ENCODE measurements around the gene TKFC.
A peak's percentile ranks its signal among the peaks of the same experiment; 100 is the strongest.

The TKFC gene, protein sequence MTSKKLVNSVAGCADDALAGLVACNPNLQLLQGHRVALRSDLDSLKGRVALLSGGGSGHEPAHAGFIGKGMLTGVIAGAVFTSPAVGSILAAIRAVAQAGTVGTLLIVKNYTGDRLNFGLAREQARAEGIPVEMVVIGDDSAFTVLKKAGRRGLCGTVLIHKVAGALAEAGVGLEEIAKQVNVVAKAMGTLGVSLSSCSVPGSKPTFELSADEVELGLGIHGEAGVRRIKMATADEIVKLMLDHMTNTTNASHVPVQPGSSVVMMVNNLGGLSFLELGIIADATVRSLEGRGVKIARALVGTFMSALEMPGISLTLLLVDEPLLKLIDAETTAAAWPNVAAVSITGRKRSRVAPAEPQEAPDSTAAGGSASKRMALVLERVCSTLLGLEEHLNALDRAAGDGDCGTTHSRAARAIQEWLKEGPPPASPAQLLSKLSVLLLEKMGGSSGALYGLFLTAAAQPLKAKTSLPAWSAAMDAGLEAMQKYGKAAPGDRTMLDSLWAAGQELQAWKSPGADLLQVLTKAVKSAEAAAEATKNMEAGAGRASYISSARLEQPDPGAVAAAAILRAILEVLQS

DNA sequence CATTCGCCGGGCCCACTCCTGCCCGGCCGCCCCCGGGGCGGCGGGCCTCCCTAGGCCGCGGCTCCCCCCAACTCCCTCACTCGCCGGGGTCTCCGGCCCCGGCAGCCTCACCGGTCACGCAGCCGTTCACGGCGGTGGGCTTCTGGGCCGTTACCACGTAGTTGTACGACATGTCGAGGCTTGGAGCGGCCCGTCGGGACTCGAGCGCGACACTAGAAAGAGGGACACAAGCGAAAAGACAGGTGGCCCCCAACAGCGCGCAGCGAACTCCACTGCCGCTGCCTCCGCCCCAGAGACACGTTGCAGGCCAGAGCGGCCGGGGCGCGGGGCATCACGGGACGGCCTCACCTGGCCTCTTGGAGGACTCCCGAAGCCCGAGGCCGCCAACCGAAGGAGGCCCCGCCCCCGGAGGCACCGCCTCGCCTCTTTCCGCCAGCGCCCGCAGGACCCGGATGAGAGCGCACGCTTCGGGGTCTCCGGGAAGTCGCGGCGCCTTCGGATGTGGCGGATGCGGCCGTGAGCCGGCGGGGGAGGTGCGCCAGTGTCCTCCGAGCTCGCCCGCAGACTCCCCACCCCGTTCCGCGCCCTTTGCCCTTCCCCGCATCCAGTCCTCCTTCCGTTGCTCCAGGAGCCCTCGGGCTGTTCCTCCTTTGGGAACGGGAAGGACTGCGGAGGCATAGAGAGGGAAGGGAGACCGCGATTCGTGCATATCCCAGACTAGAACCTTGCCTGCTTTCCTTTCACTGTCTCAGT is at the start of gene TKFC, which contains the start of gene DDB1:
TKFC (plus strand) TSS at position 432 of the 753 bp plus-strand sequence. CDS start 1,501 bp downstream, outside the sequence.
DDB1 (minus strand) TSS at position 309 of the 753 bp plus-strand sequence; CDS start at position 172, 137 bp downstream.
- H3K27ac ChIP-seq = peak within 1 kb of the TSS; percentile 68
- DNase-seq (ENCODE audit: low read depth, low spot score) = peak; percentile 43

DNA sequence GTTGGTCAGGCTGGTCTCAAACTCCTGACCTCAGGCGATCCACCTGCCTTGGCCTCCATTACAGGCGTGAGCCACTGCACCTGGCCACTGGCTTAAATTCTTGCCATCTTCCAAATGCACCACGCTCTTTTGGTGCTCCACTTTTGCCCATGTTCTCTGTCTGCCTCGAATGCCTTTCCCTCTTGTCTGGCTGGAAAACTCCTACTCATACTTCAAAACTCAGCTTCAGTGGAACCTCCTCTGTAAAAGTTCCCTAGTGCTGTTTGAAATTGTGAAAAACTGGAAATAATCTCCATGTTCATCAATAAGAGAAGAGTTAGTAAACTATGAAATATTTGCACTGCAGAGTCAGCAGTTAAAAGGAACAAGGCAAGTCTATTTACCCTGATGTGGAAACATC is 49.4 kb upstream of the TKFC start:
- no peak for DNase-seq (ENCODE audit: low read depth, low spot score)
- no peak overlapping the region for H3K27ac ChIP-seq

DNA sequence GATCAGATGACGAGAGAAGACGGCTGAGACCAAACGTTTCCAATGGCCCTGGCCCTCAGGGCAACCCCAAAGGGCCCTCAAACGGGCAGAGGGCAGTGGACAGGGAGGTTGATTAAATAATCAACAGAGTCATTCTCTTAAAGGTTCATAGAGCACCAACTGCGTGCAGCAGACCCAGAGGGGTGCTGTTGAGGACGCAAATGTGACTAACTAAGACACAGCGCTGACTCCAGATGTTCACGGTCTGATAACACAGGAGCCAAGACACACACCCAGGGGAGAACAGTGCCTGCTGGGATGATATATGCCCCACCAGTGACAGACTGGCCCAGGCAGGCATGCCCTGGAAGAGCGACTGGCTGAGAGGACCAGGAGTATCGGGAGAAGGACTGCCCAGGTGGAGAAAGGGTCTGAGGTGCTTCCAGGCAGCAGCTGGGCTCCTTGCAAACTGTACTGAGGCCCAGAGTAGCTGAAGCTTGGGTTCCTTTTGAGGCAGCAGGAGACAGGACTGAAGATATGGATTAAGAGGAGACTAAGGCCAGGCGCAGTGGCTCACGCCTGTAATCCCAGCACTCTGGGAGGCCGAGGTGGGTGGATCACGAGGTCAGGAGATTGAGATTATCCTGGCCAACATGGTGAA is 45.6 kb upstream of the TKFC start:
- H3K27ac ChIP-seq = no peak overlapping the region
- no peak for DNase-seq (ENCODE audit: low read depth, low spot score)

DNA sequence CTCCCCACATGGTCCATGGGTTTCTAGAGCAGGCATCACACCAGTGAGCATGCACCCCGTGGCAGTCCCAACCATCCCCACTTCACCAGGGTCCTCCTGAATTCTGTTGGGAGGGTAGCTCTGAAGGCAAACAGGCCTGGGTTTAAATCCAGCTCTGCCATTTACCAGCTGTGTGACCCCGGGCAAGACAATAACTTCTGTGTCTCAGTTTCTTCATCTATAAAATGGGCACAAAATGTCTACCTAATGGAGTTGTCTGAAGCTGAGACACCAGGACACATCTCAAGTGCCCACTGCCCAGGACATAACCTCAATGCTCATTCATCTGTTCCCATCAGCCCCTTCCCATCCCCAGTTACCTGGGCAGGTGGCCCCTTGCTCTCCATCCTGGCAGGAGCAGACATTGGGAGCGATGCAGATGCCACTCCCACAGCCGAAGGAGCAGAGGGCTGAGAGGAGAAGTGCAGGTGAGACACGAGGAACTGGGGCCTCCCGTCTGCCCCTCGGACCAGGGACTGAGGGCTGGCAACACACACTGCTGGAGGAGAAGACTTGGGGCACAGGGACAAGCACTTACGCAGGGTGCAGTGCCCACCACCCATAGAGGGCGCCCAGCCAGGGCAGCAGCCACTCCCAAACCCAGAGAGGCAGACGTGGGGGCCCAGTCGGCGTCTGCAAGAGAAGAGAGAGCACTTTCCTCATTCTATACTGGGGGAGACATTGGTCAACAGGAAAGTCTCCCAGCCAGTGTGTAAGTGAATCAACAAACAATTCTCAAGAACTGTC is 41.9 kb upstream of the TKFC start:
- no peak for DNase-seq (ENCODE audit: low read depth, low spot score)
- no peak overlapping the region for H3K27ac ChIP-seq

DNA sequence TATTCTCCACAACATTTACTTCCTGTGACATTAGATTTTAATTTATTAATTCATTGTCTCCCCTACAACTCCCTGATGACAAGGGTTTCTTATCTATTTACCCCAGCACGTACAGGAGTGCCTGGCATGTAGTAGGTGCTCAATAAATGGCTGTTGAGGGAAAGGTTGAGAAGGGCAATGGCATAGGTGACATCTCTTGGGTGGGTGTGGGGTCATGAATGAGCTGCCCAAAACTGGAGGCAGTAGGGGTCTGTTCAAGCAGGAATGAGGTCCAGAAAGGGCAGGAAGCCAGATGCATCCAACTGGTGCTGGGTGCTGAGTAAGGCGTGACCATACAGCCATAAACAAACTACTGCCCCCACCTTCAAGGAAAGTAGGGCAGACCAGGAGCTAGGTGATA is 40.7 kb upstream of the TKFC start:
- no peak overlapping the region for H3K27ac ChIP-seq
- no peak for DNase-seq (ENCODE audit: low read depth, low spot score)

DNA sequence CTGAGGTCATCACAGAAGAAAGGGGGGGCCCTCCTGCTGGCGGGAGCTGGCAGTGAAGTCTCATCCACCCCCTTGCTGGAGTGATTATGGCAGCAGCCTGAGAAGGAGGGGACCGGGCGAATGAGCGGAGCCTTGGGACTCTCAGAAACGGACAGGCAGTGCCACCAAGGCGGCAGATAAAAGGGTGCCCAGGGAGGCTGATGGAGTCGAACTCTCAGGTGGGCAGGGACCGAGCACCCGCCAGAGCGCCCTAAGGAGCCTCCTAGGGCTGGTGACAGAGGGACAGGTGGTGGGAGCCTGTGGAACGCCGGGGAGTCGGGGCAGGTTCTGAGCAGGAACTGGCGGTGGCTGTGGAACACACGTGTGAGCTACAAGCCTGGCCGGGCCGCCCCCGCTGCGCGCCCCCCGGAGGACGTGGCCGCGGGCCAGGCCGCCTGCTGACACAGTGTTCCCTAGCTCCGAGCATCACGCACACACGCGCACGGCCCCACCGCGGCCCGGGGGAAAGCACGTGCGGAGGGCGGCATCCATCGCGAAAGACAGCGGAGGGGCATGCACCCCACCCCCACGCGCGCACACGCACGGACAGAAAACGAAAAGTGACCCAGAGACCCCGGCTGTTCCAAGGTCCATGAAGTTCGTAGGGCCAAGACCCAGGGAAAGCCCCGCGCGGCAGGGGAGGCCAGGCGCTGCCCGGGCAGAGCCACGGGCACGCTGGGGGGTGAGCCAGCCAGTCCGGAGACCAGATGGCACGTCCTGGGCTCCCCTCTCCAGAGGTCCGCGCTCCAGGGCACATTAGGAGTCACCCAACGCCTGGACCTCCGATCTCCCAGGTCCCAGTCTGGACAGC is 38.9 kb upstream of the TKFC start:
- H3K27ac ChIP-seq = no peak overlapping the region
- DNase-seq (ENCODE audit: low read depth, low spot score) = no peak

DNA sequence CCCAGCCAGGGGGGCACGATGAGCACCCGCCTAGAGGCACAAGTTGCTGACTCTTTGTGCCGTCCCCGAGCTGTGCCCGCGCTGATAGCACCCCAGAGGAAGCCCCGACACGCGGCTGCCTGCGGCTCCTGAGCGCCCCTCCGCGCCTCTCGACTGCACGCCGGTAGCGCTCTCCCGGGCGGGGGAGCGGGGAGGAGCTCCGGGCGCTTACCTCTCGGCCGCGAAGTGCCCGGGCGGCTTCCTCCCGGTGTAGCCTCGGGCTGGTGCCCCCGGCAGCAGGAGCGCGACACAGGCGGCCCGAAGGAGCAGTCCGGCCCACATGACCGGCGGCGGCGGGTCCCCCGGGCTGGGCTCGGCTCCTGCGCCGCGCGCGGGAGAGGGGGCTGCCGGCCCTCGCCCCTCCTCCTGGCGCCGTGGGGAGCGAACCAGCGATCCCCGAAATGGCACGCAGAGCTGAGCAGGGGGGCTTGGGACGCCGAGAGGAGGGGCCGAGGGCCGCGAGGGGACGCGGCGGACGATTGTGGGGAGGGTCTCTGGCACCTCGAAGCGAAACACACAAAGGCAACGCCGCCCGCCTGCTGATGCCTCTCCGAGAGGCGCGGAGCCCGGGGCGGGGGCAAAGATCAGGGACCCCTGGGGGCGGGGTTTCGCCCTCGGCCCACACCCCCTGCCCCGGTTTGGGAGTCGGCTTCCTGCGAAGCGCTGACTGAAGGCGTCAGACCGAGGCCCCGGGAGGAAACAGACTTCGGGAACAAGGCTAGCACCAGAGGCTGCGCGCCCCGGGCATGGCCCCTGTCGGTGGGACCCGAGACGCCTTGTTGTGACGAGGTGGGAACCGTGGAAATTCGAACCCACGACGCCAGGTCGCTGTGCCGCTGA is 38.1 kb upstream of the TKFC start, which contains the start of gene VWCE:
VWCE (minus strand) TSS at position 600 of the 879 bp plus-strand sequence; CDS start at position 321, 279 bp downstream.
- no peak for DNase-seq (ENCODE audit: low read depth, low spot score)
- no peak within 1 kb of the TSS for H3K27ac ChIP-seq

DNA sequence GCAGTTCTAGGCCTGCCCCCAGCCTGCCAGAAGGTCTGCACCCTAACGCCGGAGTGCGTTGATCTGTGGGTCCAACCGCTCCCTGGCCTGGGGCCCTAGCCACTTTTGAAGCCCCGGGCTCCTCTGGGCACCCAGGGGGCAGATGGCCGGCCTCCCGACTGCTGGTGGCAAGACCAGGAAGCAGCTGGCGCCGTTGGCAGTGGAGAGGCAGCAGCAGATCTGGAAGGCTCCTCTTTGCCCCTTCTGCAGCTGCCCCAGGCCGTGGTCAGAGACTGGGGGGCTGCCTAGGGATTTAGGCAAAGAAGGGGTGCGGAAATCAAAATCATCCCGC is 37.5 kb upstream of the TKFC start:
- no peak overlapping the region for H3K27ac ChIP-seq

DNA sequence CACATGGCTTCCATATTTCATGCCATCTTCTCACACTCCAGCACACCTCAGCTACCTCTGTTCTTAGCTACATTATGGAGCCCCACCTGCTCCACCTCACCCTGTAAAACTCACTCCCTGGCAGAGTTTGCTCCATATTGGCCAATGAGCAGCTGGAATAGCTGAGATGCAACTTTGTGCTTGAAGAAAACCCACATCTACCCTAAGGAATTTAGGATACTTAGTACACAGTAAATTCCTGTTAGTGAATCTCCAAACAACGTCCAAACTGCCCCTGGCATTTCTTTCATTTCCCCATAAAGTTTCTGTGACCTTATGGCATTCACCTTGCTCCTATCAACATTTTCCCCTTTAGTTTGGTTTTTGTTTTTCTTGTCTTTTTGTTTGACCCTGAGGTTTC is 35.7 kb upstream of the TKFC start:
- no peak for DNase-seq (ENCODE audit: low read depth, low spot score)
- H3K27ac ChIP-seq = peak overlapping the region; percentile 78

More for the DNA sequence above, 37.5 kb upstream of the TKFC start:
- no peak for DNase-seq (ENCODE audit: low read depth, low spot score)

DNA sequence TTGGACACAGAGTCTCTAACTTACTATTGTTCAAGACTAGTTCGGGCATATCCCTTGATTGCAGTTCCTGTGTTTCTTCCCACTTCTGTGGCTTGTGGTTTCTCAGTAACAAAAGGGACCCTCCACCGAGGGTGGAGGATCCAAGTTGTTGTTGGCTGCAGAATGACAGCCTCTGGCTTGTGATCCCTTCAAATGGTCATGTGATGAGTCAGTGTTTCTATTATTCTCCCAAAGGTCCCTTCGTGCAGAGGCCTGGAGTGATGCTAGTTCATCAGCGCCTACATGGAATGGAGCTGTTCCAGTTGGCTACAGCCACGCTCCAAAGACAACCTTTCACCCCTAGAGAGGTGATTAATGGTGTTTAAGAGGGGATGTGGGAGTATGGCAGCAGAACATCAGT is 35.3 kb upstream of the TKFC start:
- peak; percentile 61 for DNase-seq (ENCODE audit: low read depth, low spot score)
- peak overlapping the region; percentile 78 for H3K27ac ChIP-seq

DNA sequence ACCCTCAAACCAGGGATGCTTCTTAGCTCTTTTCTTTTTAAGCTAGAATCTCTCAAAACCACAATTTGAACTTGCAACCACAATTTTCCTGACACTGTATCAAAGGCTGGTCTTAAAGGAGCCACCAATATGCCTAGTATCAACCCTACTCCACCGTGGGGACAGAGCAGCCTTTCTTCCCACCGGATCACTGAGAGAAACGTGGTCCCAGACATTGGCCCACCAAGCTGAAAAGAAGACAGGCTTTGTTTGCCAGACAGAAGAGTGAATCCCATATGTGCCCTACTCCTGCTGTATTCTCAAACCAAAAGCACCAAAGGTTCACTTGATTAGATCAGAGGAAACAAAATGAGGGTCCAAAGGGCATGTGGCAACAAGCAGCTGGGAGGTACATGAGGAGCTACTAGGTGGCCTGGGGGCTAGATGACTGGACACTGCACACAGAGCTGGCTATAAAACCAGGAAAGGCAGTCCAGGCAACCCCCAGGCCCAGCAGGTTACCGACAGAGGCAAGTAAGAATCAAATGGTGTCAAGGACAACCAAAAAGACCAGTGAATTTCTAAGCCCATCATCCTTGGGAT is 34.3 kb upstream of the TKFC start:
- no peak for DNase-seq (ENCODE audit: low read depth, low spot score)
- peak overlapping the region; percentile 78 for H3K27ac ChIP-seq

DNA sequence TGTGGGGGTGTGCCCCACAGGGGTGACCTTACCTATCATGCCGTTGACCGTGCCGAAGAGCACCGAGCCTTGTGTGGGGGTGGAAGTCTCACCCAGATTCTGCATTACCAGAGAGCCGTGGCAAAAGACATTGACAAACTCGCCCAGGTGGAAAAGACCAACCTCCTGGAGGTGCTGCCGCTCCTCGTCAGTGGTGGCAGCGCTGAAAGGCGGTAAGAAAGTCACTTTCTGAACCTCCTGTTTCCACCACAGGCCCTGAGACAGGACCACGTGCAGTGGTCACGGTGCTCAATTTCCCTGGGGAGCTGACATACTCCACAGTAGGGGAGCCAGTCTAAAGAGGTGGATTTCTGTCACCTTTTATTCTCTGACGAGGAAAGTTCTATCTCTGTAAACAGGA is 30.5 kb upstream of the TKFC start:
- DNase-seq (ENCODE audit: low read depth, low spot score) = no peak
- no peak overlapping the region for H3K27ac ChIP-seq

DNA sequence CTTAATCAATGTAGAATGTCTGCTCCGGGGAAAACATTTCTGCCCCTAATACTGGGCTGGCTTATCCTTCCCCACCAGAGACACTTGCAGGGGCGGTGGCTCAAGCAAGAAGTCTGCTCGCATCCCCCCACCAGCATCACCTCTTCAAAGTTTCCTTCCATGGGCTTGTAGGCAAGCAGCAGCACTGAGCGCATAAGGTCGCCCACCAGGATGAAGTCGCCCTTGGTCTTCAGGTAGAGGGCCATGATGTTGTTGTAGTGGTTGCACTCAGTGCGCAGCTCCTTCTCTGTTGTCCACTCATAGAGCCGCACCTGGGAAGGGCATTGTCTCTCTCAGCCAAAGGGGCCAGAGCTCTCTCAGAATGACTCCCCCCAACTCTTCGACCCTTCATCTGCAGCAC is 29.3 kb upstream of the TKFC start:
- no peak overlapping the region for H3K27ac ChIP-seq
- no peak for DNase-seq (ENCODE audit: low read depth, low spot score)

DNA sequence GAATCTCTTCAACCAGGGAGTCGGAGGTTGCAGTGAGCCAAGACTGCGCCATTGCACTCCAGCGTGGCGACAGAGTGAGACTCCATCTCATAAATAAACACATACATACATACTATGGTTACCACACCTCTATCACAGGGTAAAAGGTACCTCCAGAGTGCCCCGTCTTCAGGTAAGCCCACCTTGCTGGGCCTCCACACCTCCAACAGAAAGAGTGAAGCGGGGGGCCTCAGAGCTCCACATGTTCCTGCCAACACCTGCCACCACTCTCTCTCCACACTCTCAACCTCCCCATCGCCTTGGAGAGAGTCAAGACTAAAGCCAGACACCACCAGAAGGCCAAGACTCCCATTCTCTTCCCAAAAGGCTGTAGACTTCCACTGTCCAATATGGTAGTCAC is 27.6 kb upstream of the TKFC start:
- DNase-seq (ENCODE audit: low read depth, low spot score) = no peak
- H3K27ac ChIP-seq = no peak overlapping the region

DNA sequence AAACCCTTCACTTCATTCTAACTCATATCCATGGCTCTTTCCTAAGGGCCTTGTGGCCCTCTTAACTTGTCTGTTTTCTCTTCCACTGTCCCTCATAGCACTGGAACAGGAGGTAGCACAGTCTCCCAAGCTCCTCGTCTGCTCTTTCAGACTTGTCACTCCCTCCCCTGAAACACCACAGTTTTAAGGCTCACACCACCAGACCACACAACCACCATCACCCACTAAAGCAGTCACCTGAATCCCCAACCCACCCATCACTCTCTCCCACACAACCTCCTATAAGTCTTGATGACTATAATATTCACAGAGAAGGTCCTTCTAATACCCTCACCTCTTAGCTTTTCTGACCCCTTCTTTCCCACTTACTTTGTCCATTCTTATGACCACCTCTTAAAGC is 26.8 kb upstream of the TKFC start:
- no peak overlapping the region for H3K27ac ChIP-seq
- no peak for DNase-seq (ENCODE audit: low read depth, low spot score)

DNA sequence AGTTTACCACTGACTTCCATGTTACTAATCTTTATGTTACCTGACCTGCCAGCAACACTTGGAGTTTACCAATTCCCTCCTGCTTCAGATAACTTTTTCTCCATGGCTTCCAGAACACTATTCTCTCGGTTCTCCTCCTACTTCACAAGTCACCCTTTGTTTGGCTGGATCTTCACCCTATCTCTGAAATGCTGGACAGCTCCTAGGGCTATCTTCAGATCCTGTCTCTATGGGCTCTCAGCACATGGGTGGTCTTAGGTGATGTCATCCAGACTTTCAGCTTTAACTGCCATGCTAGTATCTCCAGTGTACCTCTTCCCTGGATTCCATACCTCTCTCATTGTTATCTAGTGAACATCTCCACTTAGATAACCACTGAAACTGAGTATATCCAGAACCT is 25.7 kb upstream of the TKFC start:
- H3K27ac ChIP-seq = no peak overlapping the region
- DNase-seq (ENCODE audit: low read depth, low spot score) = no peak

DNA sequence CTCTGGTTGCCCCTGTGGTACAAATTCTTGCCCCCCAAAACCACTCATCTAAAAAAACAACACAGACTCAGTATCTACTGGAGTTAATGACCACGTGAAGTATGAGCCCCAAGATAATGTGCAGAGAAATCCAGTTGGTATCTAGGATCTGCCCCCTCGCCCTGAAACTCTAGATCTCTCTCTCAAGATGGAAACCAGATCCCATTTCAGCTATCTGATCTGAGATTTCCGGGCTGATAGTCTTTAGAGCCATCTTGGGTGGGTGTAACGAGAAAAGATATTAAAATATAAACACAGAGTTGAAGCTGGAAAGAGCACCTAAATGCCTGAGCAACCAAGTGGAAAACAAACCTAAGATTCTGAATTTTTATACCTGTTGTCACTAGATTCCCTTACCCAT is 23.9 kb upstream of the TKFC start:
- no peak for DNase-seq (ENCODE audit: low read depth, low spot score)
- H3K27ac ChIP-seq = no peak overlapping the region

DNA sequence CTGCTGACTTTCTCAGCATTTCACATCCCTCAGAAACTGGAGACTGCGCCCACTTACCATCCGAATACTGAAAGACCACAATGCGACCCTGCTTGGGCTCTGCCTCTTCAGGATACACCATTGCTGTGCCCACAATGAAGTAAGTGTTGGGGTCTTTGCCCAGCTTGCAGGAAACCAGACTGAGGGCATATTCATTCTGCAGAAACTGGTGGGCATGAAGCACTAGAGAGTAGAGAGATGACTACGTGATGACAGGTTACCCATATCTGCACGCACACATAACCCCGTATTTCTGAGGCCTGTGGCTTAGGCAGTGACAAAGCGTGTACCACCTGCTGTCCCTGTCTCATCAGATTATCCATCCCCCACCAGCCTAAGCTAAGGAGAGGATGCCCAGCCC is 23.3 kb upstream of the TKFC start:
- H3K27ac ChIP-seq = no peak overlapping the region
- no peak for DNase-seq (ENCODE audit: low read depth, low spot score)

All from epithelial cell of prostate (primary cell).